MM.1S (cell line): ENCODE data around the gene THRB.

Source experiments
- DNase-seq: peaks from one replicate; pipeline ENCODE4 v3.0.0-alpha.2; 2015
- H2AFZ ChIP-seq: fragments of 300-600 bp; sonication (generic); 2 replicates; pipeline ENCODE4 v1.6.0; 2016; ENCODE audit warnings: antibody characterized with exemption, low read length
- H3F3A ChIP-seq: fragments of 300-600 bp; sonication (generic); 2 replicates; pipeline ENCODE4 v1.6.1; 2016; ENCODE audit warnings: mild to moderate bottlenecking, antibody characterized with exemption, low read length, moderate library complexity, mixed read lengths; ENCODE audit not compliant: insufficient read depth
- H3K27ac ChIP-seq: fragments of 300-600 bp; sonication (generic); 2 replicates; pipeline ENCODE4 v1.5.1; 2016; ENCODE audit warnings: mild to moderate bottlenecking, low read length
- H3K27me3 ChIP-seq: fragments of 300-600 bp; sonication (generic); replicated peaks from 2 replicates; pipeline ENCODE4 v1.6.0; 2016; ENCODE audit warnings: low read length; ENCODE audit not compliant: insufficient read depth
- H3K36me3 ChIP-seq: fragments of 300-600 bp; sonication (generic); replicated peaks from 2 replicates; pipeline ENCODE4 v1.6.1; 2016; ENCODE audit warnings: mild to moderate bottlenecking, low read length, mixed read lengths; ENCODE audit not compliant: insufficient read depth
- H3K4me1 ChIP-seq: fragments of 300-600 bp; sonication (generic); 2 replicates; pipeline ENCODE4 v1.6.1; 2016; ENCODE audit warnings: low read length, mixed read lengths
- H3K4me2 ChIP-seq: fragments of 300-600 bp; sonication (generic); 2 replicates; pipeline ENCODE4 v1.6.0; 2016; ENCODE audit warnings: low read depth, low read length
- H3K4me3 ChIP-seq: fragments of 300-600 bp; sonication (generic); 2 replicates; pipeline ENCODE4 v1.5.1; 2016; ENCODE audit warnings: low read length, mixed read lengths
- H3K79me2 ChIP-seq: fragments of 300-600 bp; sonication (generic); 2 replicates; pipeline ENCODE4 v1.6.1; 2016; ENCODE audit warnings: mixed run types, low read length, mixed read lengths
- H3K9ac ChIP-seq: fragments of 300-600 bp; sonication (generic); 2 replicates; pipeline ENCODE4 v1.6.1; 2016; ENCODE audit warnings: low read length, mixed read lengths
- H3K9me2 ChIP-seq: fragments of 300-600 bp; sonication (generic); replicated peaks from 2 replicates; pipeline ENCODE4 v1.6.1; 2016; ENCODE audit warnings: mild to moderate bottlenecking, low read length, mixed read lengths; ENCODE audit not compliant: insufficient read depth
- H3K9me3 ChIP-seq: fragments of 300-600 bp; sonication (generic); replicated peaks from 2 replicates; pipeline ENCODE4 v1.6.1; 2016; ENCODE audit warnings: mild to moderate bottlenecking, low read length, mixed read lengths; ENCODE audit not compliant: insufficient read depth
- H4K20me1 ChIP-seq: fragments of 300-600 bp; sonication (generic); 2 replicates; pipeline ENCODE4 v1.6.1; 2016; ENCODE audit warnings: mild to moderate bottlenecking, low read length, moderate library complexity, mixed read lengths; ENCODE audit not compliant: insufficient read depth
- EZH2 ChIP-seq: fragments of 300-600 bp; sonication (generic); optimal IDR thresholded peaks from 2 replicates; pipeline ENCODE3; 2017; ENCODE audit warnings: low read depth, mild to moderate bottlenecking, antibody characterized with exemption, low read length, mixed read lengths
- EZH2phosphoT487 ChIP-seq: fragments of 300-600 bp; sonication (generic); IDR thresholded peaks from 2 replicates; pipeline ENCODE4 v1.6.1; 2018; ENCODE audit warnings: antibody characterized with exemption, low read length
- TF ChIP-seq, protein P1 (sequence below): fragments of 300-600 bp; sonication (generic); IDR thresholded peaks from 2 replicates; pipeline ENCODE4 v1.5.1; 2016; ENCODE audit warnings: antibody characterized with exemption, low read length, mixed read lengths

THRB gene

DNA sequence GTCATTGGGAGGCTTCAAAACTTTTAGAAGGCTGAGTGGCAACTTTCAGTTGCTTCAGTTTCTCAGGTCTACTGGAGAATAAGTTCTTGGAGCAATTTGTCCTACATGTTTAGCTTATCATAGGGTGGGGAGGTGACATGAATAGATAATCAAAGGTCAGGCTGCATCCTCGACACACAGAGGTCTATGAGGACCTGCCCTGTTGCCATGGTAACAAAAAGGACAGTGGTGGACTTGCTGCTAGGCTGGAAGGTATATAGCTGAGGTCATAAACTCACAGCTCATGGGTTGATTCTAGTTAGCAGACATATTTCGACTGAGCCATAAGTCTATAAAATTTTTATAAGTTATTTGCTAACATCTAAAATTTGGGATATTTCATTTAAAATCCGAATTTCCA lies 267.0 kb downstream of the THRB start:
- Histone ChIP-seq H3K9ac (no peak overlapping the region), H3K4me1 (no peaks in the 10 kb centered on the region), H3K27ac (no peak overlapping the region), H3K4me2 (no peak overlapping the region), H3K79me2 (no peaks in the 10 kb centered on the region), H3K9me2 (no peaks in the 10 kb centered on the region), H3K27me3 (no peaks in the 10 kb centered on the region), H3K9me3 (no peaks in the 10 kb centered on the region), H3K4me3 (no peak overlapping the region), H2AFZ (no peak overlapping the region), H3K36me3 (no peaks in the 10 kb centered on the region), H4K20me1 (no peaks in the 10 kb centered on the region), H3F3A (no peaks in the 10 kb centered on the region)
- no peak for DNase-seq
- no peak for TF ChIP-seq EZH2

- no peak for DNase-seq
- Histone ChIP-seq H3K27ac (no peak overlapping the region), H3F3A (no peaks in the 10 kb centered on the region), H2AFZ (no peak overlapping the region), H3K9me2 (no peaks in the 10 kb centered on the region), H3K79me2 (no peaks in the 10 kb centered on the region), H3K4me3 (no peak overlapping the region), H3K4me2 (no peak overlapping the region), H3K36me3 (no peaks in the 10 kb centered on the region), H3K9ac (no peak overlapping the region), H3K27me3 (no peaks in the 10 kb centered on the region), H4K20me1 (no peaks in the 10 kb centered on the region), H3K4me1 (no peaks in the 10 kb centered on the region), H3K9me3 (no peaks in the 10 kb centered on the region)
- TF ChIP-seq, protein P1, sequence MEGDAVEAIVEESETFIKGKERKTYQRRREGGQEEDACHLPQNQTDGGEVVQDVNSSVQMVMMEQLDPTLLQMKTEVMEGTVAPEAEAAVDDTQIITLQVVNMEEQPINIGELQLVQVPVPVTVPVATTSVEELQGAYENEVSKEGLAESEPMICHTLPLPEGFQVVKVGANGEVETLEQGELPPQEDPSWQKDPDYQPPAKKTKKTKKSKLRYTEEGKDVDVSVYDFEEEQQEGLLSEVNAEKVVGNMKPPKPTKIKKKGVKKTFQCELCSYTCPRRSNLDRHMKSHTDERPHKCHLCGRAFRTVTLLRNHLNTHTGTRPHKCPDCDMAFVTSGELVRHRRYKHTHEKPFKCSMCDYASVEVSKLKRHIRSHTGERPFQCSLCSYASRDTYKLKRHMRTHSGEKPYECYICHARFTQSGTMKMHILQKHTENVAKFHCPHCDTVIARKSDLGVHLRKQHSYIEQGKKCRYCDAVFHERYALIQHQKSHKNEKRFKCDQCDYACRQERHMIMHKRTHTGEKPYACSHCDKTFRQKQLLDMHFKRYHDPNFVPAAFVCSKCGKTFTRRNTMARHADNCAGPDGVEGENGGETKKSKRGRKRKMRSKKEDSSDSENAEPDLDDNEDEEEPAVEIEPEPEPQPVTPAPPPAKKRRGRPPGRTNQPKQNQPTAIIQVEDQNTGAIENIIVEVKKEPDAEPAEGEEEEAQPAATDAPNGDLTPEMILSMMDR, result no peak
- TF ChIP-seq EZH2 (no peak), EZH2phosphoT487 (no peak)
These were observed 268.3 kb downstream of the THRB start for GRCh38 chr3:24226397-24226796.

GRCh38 chr3:24225385-24225950 lies 269.2 kb downstream of the THRB start:
- Histone ChIP-seq H4K20me1 (no peaks in the 10 kb centered on the region), H3K4me1 (no peaks in the 10 kb centered on the region), H3K27me3 (no peaks in the 10 kb centered on the region), H3K9me3 (no peaks in the 10 kb centered on the region), H3K9me2 (no peaks in the 10 kb centered on the region), H3K27ac (no peak overlapping the region), H3K36me3 (no peaks in the 10 kb centered on the region), H2AFZ (no peak overlapping the region), H3K79me2 (no peaks in the 10 kb centered on the region), H3K9ac (no peak overlapping the region), H3K4me3 (no peak overlapping the region), H3F3A (no peaks in the 10 kb centered on the region), H3K4me2 (no peak overlapping the region)
- TF ChIP-seq EZH2phosphoT487, result no peak
- TF ChIP-seq, protein P1, result no peak
- no peak for TF ChIP-seq EZH2
- no peak for DNase-seq

DNA sequence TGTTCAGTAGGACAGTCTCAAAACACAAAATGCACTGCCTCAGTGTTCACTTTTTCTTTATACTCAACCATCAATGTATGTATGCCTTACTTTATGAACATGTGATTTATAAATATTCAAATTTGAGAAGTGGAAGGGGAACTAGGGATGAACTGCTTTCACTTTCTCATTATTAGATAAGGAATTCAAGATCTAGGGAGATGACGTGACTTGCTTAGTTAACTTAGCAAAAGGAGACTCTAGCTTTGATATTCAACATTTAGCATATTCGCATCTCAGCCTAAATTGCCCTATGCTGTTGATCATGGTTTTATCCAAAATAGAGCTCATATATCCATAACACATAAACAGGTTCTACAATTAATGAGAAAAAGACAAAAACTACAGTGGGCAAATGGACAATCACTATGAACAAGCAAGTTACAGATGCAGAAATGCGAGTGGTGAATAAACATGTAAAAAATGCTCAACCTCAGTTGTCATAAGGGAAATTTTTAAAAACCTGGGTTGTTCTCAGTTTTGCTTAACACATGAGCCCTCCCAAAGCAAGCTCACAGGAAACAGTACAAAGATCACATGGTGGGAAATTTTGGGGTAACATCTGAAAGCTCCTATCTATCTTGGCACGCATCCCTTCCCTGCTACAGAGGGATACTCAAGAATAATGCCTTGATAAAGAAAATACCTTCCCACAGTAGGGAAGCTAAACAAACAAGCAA lies 269.8 kb downstream of the THRB start:
- Histone ChIP-seq H4K20me1 (no peaks in the 10 kb centered on the region), H3K27me3 (no peaks in the 10 kb centered on the region), H3K9ac (no peak overlapping the region), H3F3A (no peaks in the 10 kb centered on the region), H3K4me1 (no peaks in the 10 kb centered on the region), H3K4me2 (no peak overlapping the region), H2AFZ (no peak overlapping the region), H3K4me3 (no peak overlapping the region), H3K27ac (no peak overlapping the region), H3K9me2 (no peaks in the 10 kb centered on the region), H3K36me3 (no peaks in the 10 kb centered on the region), H3K9me3 (no peaks in the 10 kb centered on the region), H3K79me2 (no peaks in the 10 kb centered on the region)
- TF ChIP-seq EZH2 (no peak), EZH2phosphoT487 (no peak)
- TF ChIP-seq, protein P1, result no peak
- no peak for DNase-seq
